Loucy (cell line): ENCODE results near the gene BCR.

Source experiments
- CTCF ChIP-seq: fragments of 200-600 bp; sonication (generic); conservative IDR thresholded peaks from 2 replicates; pipeline ENCODE4 v1.5.1; 2014; ENCODE audit warnings: mild to moderate bottlenecking, antibody characterized with exemption, low read length
- EZH2phosphoT487 ChIP-seq: fragments of 200-600 bp; IDR thresholded peaks from 2 replicates; pipeline ENCODE4 v1.6.1; 2018; ENCODE audit warnings: antibody characterized with exemption, mild to moderate bottlenecking, moderate library complexity, borderline replicate concordance

GRCh38 chr22:23183061-23183698 is 2.9 kb downstream of the BCR start:
- no peak for TF ChIP-seq CTCF
- no peak for TF ChIP-seq EZH2phosphoT487
